HFF-Myc (cell line): ENCODE measurements around the gene SPARC.

Source experiments
- DNase-seq: peaks from one replicate; pipeline ENCODE4 v3.0.0-alpha.2; 2011; ENCODE audit warnings: low read depth; ENCODE audit errors: extremely low read depth
- H3K4me3 ChIP-seq: replicated peaks from 2 replicates; pipeline ENCODE4 v1.5.1; 2011; ENCODE audit warnings: low read depth, mild to moderate bottlenecking, control low read depth, low read length
- TF ChIP-seq, protein P1 (sequence below): IDR thresholded peaks from 2 replicates; pipeline ENCODE4 v1.5.1; 2012; ENCODE audit warnings: mild to moderate bottlenecking, low read depth, low read length, control low read depth; ENCODE audit errors: missing control alignments

SPARC gene

GRCh38 chr5:151674626-151675610 lies 11.8 kb downstream of the SPARC start:
- no peak for DNase-seq
- TF ChIP-seq, protein P1, sequence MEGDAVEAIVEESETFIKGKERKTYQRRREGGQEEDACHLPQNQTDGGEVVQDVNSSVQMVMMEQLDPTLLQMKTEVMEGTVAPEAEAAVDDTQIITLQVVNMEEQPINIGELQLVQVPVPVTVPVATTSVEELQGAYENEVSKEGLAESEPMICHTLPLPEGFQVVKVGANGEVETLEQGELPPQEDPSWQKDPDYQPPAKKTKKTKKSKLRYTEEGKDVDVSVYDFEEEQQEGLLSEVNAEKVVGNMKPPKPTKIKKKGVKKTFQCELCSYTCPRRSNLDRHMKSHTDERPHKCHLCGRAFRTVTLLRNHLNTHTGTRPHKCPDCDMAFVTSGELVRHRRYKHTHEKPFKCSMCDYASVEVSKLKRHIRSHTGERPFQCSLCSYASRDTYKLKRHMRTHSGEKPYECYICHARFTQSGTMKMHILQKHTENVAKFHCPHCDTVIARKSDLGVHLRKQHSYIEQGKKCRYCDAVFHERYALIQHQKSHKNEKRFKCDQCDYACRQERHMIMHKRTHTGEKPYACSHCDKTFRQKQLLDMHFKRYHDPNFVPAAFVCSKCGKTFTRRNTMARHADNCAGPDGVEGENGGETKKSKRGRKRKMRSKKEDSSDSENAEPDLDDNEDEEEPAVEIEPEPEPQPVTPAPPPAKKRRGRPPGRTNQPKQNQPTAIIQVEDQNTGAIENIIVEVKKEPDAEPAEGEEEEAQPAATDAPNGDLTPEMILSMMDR = no peak
- H3K4me3 ChIP-seq = no peak overlapping the region

GRCh38 chr5:151673421-151673820 lies 13.3 kb downstream of the SPARC start:
- DNase-seq = no peak
- TF ChIP-seq, protein P1 = no peak
- H3K4me3 ChIP-seq = no peak overlapping the region

DNA sequence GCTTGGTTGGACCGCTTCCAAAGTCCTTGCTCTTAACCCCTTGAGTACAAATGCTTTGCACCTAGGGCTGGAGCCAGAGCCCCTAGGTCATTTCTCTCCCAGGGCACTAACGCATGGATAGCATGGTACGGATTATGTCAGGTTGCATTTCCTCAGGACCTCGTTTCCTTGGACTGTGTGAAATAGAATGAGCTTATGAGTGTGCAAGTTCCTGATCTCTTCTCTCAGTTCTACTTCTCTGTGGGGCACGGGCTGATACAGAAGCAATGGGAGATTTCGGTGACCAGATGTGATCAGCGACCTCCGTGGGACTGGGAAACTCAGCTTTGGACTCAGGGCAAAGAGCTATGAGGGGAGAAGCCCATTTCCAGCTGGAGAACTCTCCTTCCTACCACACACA lies 14.2 kb downstream of the SPARC start:
- no peak overlapping the region for H3K4me3 ChIP-seq
- DNase-seq = no peak
- TF ChIP-seq, protein P1 = no peak

DNA sequence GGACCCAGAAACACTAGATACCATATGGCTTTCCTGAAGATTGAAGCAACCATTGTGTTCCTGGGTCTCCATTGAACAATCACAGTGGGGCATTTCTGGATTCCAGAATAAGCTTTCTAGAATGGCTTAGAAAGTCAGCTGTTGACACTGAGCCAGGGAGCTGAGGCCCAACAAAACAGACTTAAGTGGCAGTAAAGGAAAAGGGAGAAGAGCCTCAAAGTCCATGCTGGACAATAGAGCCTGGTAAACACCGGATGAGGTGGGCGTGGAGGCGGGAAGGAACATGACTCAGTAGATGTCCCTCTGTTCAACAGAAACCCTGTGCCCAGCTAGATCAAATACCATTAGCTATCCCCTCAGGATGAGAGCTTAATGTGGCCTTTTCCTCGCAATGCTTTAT lies 14.8 kb downstream of the SPARC start:
- TF ChIP-seq, protein P1 = no peak
- no peak overlapping the region for H3K4me3 ChIP-seq
- no peak for DNase-seq

- H3K4me3 ChIP-seq = no peak overlapping the region
- no peak for DNase-seq
- TF ChIP-seq, protein P1 = no peak
Measured at GRCh38 chr5:151670953-151671636, 15.6 kb downstream of the SPARC start.

DNA sequence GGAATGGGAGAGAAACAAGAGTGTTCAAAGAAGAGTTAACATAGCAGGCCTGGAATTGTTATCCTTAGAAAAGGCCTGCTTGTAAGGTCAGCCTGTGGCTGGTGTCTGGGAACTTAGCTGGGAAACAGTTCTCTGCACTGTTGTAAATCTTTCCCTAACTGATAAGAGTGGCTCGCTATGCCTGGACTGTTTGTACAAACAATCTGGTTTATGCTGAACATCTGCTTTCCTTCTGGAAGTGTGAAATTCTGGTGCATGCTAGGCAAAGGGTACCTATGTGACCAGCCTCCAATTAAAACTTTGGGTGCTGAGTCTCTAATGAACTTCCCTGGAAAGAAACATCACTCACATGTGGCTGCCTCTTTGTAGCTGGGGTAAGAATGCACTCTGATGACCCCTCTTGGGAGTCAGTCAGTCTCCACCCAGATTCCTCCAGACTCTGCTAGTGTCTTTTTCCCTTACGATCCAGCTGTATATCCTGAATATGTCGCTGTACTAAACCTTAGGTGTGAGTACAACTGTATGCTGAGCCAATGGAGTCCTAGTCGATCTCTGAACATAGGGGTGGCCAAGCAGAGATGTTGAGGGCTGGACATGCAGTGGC lies 16.5 kb downstream of the SPARC start:
- TF ChIP-seq, protein P1 = no peak
- no peak for DNase-seq
- no peak overlapping the region for H3K4me3 ChIP-seq
